GM21390 (cell line): ENCODE measurements around the gene PROSER2.

ENCODE experiments used
- ATAC-seq: cut with Tn5 transposase; IDR thresholded peaks from one replicate; pipeline ENCODE4 v1.9.1; 2021; ENCODE audit not compliant: unreplicated experiment

PROSER2 gene

GRCh38 chr10:11866199-11866925, 43.2 kb downstream of the PROSER2 start:
- no peak for ATAC-seq

GRCh38 chr10:11869219-11869618, 46.1 kb downstream of the PROSER2 start:
- ATAC-seq, result no peak

GRCh38 chr10:11869743-11870460, 46.7 kb downstream of the PROSER2 start:
- no peak for ATAC-seq

GRCh38 chr10:11870461-11870780, 47.3 kb downstream of the PROSER2 start:
- no peak for ATAC-seq

- ATAC-seq, result no peak
Measured at GRCh38 chr10:11870900-11871400, 47.8 kb downstream of the PROSER2 start.

- no peak for ATAC-seq
Measured at GRCh38 chr10:11871466-11871865, 48.3 kb downstream of the PROSER2 start.

GRCh38 chr10:11874568-11875493, 51.7 kb downstream of the PROSER2 start:
- ATAC-seq, result no peak

- no peak for ATAC-seq
Measured at GRCh38 chr10:11875494-11876281, 52.5 kb downstream of the PROSER2 start.

- no peak for ATAC-seq
Measured at GRCh38 chr10:11876324-11876723, 53.2 kb downstream of the PROSER2 start.

- ATAC-seq, result no peak
Measured at GRCh38 chr10:11876805-11877590, 53.8 kb downstream of the PROSER2 start.

GRCh38 chr10:11877591-11877905, 54.4 kb downstream of the PROSER2 start:
- no peak for ATAC-seq

GRCh38 chr10:11878776-11879175, 55.6 kb downstream of the PROSER2 start:
- no peak for ATAC-seq

- no peak for ATAC-seq
Measured at GRCh38 chr10:11879387-11880094, 56.4 kb downstream of the PROSER2 start.

- no peak for ATAC-seq
Measured at GRCh38 chr10:11880151-11881029, 57.2 kb downstream of the PROSER2 start.

GRCh38 chr10:11881030-11881476, 57.9 kb downstream of the PROSER2 start:
- no peak for ATAC-seq

- ATAC-seq, result no peak
Measured at GRCh38 chr10:11881477-11882417, 58.6 kb downstream of the PROSER2 start.
